GM12874 (cell line): ENCODE data around the gene OR51S1.

Experiments used
- CTCF ChIP-seq: IDR thresholded peaks from 2 replicates; pipeline ENCODE4 v1.5.1; 2011; ENCODE audit warnings: low read depth, mild to moderate bottlenecking, control low read depth, low read length, moderate library complexity; ENCODE audit not compliant: insufficient read depth

OR51S1 gene

GRCh38 chr11:4830909-4831308, 18.1 kb downstream of the OR51S1 start:
- no peak for TF ChIP-seq CTCF

GRCh38 chr11:4830346-4830745, 18.7 kb downstream of the OR51S1 start:
- TF ChIP-seq CTCF: no peak

- TF ChIP-seq CTCF: no peak
Measured at GRCh38 chr11:4826425-4826824, 22.6 kb downstream of the OR51S1 start.

GRCh38 chr11:4825132-4825531, 23.9 kb downstream of the OR51S1 start:
- TF ChIP-seq CTCF: no peak

- TF ChIP-seq CTCF: no peak
Measured at GRCh38 chr11:4821021-4821420, 28.0 kb downstream of the OR51S1 start, which contains the start of gene OR51F2. TSS of gene OR51F2 (plus strand) at chr11:4821321. CDS start at chr11:4821422, 101 bp downstream.

- no peak for TF ChIP-seq CTCF
Measured at GRCh38 chr11:4809246-4809645, 39.8 kb downstream of the OR51S1 start.

- no peak for TF ChIP-seq CTCF
Measured at GRCh38 chr11:4808476-4808875, 40.5 kb downstream of the OR51S1 start.

GRCh38 chr11:4804280-4804679, 44.7 kb downstream of the OR51S1 start, which contains the start of gene OR52R1:
TSS of gene OR52R1 (minus strand) at chr11:4804380. CDS start at chr11:4804380, 0 bp downstream.
- no peak for TF ChIP-seq CTCF
